Colonic mucosa (tissue), 4 donors: ENCODE measurements around the gene TPRN. TPM values are rescaled to one million over a fixed set of nuclear protein-coding genes. Genes with fewer than 3 reads are reported as not detected.
"Not testable (repeated sequence)": the region's sequence is repeated elsewhere in the genome, so short reads cannot be mapped to it uniquely, and the experiment has no call there.

ENCODE experiments used
- DNase-seq: peaks from one replicate; pipeline ENCODE4 v3.0.0-alpha.2; 2020
- H3K27ac ChIP-seq: fragments of 200-600 bp; one replicate; pipeline ENCODE4 v1.8.0; 2021
- H3K27me3 ChIP-seq: fragments of 200-600 bp; one replicate; pipeline ENCODE4 v1.8.0; 2021
- H3K36me3 ChIP-seq: fragments of 200-600 bp; one replicate; pipeline ENCODE4 v1.8.0; 2021
- H3K4me1 ChIP-seq: fragments of 200-600 bp; one replicate; pipeline ENCODE4 v1.8.0; 2021; ENCODE audit warnings: mild to moderate bottlenecking
- H3K4me3 ChIP-seq: fragments of 200-600 bp; one replicate; pipeline ENCODE4 v1.8.0; 2021
- H3K9ac ChIP-seq, 2 donors: one replicate each; pipeline ENCODE4 v1.7.0; 2013; ENCODE audit warnings: control low read depth in 2 of 2, low read depth in 2 of 2, low read length in 2 of 2
- H3K9me3 ChIP-seq: fragments of 200-600 bp; one replicate; pipeline ENCODE4 v1.8.0; 2021
- intact Hi-C: fragments of 100-400 bp; cut with DNase I; formaldehyde crosslinking; loops from one replicate; pipeline ENCODE4 v1.14.1; 2022
- total RNA-seq, 2 donors: library from RNA; stranded (reverse); fragmentation: NEBNext Ultra II Directional in 1 of 2; extraction: Animal tissue kit (Norgen Biotek cat#: 25700) in 1 of 2; gene quantifications; one replicate each; pipeline ENCODE4 v1.2.1, GENCODE V29; 2021
- TF ChIP-seq, protein P1 (sequence below): fragments of 200-600 bp; IDR thresholded peaks from one replicate; pipeline ENCODE4 v1.8.0; 2022; ENCODE audit warnings: antibody characterized with exemption, mild to moderate bottlenecking
- donor health status: healthy.
- donor health status: DM: no; HTN: no; CAD: no.
- donor health status: DM: no; HTN: no; CAD: no.

The TPRN gene
- total RNA-seq, 2 donors from 2014 or later: 83.1 to 124 TPM

DNA sequence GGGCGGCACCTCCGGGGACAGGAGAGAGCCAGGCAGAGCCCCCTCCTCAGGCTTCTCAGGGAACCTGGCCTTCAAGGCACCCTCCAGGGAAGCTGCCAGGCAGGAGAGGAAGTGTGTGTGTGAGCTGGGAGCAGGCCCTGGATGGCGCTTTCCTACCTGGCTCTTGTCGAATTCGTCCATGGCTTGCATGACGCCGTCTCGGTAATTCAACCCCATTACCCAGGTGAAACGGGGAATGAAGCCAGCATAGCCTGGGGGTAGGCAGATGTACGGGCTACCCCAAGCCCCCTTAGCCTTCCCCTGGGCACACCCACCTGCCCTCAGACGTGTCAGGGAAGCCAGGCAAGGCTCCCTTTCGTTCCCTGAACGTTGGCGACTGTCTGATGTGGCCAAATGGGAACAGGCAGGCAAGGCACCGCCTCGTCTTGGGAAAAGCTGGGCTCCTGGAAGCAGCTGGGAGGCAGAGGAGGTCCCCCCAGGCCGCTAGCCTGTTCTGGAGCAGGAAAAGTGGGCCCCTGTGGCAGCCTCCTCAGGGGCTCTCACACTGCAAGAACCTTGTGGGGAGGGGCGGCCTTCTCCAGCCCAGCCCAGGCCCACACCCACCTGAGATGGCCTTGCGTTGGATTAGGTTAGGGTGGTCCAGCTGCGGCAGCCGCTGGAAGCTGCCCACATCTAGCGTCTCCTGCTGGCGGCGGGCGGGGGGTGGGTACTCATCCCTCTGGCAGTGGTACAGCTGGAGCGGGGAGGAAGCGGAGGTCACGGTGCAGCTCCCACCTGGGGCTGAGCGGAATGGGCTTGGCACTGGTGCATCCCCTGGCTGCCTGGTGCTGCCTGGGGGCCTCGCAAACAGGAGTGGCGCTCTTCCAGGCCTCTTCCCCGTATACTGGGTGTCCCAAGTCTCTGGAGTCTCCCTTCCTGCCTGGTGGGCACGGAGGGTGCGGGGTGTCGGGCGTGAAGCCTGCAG is 44.2 kb upstream of the TPRN start:
- Histone ChIP-seq H3K27ac (no peak overlapping the region), H3K36me3 (peaks cover 10% of the 10 kb centered on the region), H3K27me3 (no peaks in the 10 kb centered on the region), H3K9ac (no peak overlapping the region), H3K9me3 (no peaks in the 10 kb centered on the region), H3K4me1 (peaks cover 13% of the 10 kb centered on the region), H3K4me3 (no peak overlapping the region)
- TF ChIP-seq, protein P1, sequence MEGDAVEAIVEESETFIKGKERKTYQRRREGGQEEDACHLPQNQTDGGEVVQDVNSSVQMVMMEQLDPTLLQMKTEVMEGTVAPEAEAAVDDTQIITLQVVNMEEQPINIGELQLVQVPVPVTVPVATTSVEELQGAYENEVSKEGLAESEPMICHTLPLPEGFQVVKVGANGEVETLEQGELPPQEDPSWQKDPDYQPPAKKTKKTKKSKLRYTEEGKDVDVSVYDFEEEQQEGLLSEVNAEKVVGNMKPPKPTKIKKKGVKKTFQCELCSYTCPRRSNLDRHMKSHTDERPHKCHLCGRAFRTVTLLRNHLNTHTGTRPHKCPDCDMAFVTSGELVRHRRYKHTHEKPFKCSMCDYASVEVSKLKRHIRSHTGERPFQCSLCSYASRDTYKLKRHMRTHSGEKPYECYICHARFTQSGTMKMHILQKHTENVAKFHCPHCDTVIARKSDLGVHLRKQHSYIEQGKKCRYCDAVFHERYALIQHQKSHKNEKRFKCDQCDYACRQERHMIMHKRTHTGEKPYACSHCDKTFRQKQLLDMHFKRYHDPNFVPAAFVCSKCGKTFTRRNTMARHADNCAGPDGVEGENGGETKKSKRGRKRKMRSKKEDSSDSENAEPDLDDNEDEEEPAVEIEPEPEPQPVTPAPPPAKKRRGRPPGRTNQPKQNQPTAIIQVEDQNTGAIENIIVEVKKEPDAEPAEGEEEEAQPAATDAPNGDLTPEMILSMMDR: no peak
- no peak for DNase-seq
- intact Hi-C loops: no loop called here

DNA sequence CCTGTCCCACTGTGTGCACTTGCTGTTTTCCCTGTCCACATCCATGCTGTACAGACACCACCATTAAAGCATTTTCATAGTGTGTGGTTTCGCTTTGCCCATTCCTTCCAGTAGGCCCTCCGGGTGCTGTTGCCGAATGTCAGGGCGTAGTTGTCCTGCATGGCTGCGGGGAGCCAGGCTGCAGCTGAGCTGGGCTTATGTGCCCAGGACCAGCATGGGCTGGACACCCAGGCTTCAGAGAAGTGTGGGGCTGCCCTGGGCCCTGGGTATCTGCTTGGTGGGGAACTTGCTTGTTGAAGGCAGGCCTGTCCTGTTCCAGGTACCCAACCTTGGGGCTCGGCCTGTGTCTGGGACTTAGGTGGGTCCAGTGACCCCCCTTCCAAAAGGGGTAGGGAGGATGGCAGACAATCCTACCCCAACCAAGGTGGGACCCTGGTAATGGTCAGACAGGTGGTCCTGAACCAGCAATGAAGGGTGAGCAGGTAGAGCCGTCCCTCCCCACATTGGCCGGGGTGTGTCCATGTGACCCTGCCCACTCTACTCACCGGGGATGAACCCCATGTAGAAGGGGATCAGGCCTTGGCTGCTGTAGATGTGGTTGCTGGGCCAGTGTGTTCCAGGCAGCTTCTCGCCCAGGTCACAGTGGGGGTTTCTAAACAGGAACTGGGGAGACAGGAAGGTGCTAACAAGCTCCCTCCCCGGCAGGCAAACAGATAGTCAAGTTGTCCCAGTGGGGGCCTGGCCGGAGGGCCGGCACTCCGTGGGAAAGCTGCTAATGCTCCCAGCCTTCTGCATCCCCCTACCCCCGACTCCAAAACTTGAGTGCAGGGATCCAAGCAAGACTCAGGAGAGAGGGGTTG is 43.3 kb upstream of the TPRN start:
- TF ChIP-seq, protein P1: no peak
- Histone ChIP-seq H3K27ac (no peak overlapping the region), H3K9me3 (no peaks in the 10 kb centered on the region), H3K4me1 (peaks cover 13% of the 10 kb centered on the region), H3K4me3 (no peak overlapping the region), H3K36me3 (peaks cover 10% of the 10 kb centered on the region), H3K9ac (peak overlapping the region in 1 of 2 donors; percentile 30), H3K27me3 (no peaks in the 10 kb centered on the region)
- intact Hi-C loops: no loop called here
- no peak for DNase-seq

DNA sequence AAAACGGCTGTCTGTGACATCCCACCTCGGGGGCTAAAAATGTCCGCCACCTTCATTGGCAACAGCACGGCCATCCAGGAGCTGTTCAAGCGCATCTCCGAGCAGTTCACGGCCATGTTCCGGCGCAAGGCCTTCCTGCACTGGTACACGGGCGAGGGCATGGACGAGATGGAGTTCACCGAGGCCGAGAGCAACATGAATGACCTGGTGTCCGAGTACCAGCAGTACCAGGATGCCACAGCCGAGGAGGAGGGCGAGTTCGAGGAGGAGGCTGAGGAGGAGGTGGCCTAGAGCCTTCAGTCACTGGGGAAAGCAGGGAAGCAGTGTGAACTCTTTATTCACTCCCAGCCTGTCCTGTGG is 42.7 kb upstream of the TPRN start:
- H3K9me3 ChIP-seq, DNase-seq, H3K27me3 ChIP-seq, H3K27ac ChIP-seq, intact Hi-C loops, H3K4me3 ChIP-seq: not testable (repeated sequence)
- H3K4me1 ChIP-seq: peaks cover 13% of the 10 kb centered on the region
- H3K36me3 ChIP-seq: peaks cover 10% of the 10 kb centered on the region
- H3K9ac ChIP-seq: peak overlapping the region; percentile 14 to 96

DNA sequence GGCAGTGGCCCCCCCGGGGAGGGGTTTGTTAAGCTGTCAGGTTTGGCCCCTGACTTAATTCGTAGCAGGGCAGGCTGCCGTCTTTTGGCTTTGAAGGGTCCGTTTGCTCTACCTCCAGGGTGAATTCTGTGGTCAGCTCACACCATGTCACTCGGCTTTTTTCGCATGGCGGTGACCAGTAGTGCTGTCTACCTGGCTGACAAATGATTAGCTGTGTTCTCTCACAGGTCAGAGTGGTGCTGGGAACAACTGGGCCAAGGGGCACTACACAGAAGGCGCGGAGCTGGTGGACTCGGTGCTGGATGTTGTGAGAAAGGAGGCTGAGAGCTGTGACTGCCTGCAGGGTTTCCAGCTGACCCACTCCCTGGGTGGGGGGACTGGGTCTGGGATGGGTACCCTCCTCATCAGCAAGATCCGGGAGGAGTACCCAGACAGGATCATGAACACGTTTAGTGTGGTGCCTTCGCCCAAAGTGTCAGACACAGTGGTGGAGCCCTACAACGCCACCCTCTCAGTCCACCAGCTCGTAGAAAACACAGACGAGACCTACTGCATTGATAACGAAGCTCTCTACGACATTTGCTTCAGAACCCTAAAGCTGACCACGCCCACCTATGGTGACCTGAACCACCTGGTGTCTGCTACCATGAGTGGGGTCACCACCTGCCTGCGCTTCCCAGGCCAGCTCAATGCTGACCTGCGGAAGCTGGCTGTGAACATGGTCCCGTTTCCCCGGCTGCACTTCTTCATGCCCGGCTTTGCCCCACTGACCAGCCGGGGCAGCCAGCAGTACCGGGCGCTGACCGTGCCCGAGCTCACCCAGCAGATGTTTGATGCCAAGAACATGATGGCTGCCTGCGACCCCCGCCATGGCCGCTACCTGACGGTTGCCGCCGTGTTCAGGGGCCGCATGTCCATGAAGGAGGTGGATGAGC is 42.0 kb upstream of the TPRN start:
- peaks cover 20% of the 10 kb centered on the region for H3K4me1 ChIP-seq
- TF ChIP-seq, protein P1: no peak
- H3K36me3 ChIP-seq: peaks cover 10% of the 10 kb centered on the region
- DNase-seq: peak; percentile 23
- no peaks in the 10 kb centered on the region for H3K27me3 ChIP-seq
- intact Hi-C loops: no loop called here
- H3K4me3 ChIP-seq: peak overlapping the region; percentile 96
- no peaks in the 10 kb centered on the region for H3K9me3 ChIP-seq
- H3K27ac ChIP-seq: peak overlapping the region; percentile 89
- H3K9ac ChIP-seq: peak overlapping the region; percentile 96 to 97

DNA sequence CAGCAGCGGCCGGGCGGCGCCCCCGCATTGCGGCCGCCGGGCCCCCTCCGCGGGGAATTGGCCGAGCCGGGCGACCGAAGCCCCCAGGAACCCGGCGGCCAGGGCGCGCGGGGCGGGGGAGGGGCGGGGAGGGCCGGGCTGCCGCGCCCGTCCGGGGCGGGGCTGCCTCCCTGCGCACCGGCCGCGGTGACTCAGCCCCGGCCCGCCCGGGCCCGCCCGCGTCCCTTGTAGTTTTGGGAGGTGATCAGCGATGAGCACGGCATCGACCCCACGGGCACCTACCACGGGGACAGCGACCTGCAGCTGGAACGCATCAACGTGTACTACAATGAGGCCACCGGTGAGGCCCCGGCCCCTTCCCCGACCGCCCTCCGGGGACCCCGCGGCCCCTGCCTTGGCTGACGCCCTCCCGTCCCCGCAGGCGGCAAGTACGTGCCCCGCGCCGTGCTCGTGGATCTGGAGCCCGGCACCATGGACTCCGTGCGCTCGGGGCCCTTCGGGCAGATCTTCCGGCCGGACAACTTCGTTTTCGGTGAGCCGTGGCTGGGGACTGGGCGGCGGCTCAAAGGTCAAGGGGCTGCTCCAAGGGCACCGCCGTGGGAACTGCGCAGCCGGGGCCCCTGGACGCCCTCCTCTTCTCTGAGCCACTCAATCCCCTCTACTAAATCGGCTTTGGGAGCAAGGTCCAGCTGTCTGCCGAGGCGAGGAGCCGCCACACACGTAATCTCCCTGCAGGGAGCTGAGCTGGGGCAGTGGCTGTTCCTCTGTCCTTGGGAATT is 41.1 kb upstream of the TPRN start:
- Histone ChIP-seq H3K9me3 (no peaks in the 10 kb centered on the region), H3K4me3 (peak overlapping the region; percentile 96), H3K9ac (peak overlapping the region; percentile 96 to 97), H3K27ac (peak overlapping the region; percentile 89), H3K27me3 (no peaks in the 10 kb centered on the region), H3K4me1 (peaks cover 29% of the 10 kb centered on the region), H3K36me3 (peaks cover 10% of the 10 kb centered on the region)
- intact Hi-C loops: no loop called here
- TF ChIP-seq, protein P1: no peak
- peak; percentile 71 for DNase-seq
